Osteocyte (in vitro differentiated cells): ENCODE data around the gene DLG4. TPM values are rescaled to one million over a fixed set of nuclear protein-coding genes. Genes with fewer than 3 reads are reported as not detected.

Experiments
- DNase-seq: peaks from one replicate; pipeline ENCODE4 v3.0.0; 2021; ENCODE audit warnings: mixed read lengths; ENCODE audit not compliant: unreplicated experiment; ENCODE audit errors: extremely low spot score
- H3K27ac Mint-ChIP-seq: one replicate; pipeline ENCODE4 v1.8.0; 2021; ENCODE audit warnings: mild to moderate bottlenecking, mixed read lengths; ENCODE audit not compliant: unreplicated experiment
- H3K27me3 Mint-ChIP-seq: one replicate; pipeline ENCODE4 v1.8.0; 2021; ENCODE audit warnings: mixed read lengths; ENCODE audit not compliant: unreplicated experiment
- H3K36me3 Mint-ChIP-seq: one replicate; pipeline ENCODE4 v1.8.0; 2021; ENCODE audit warnings: mixed read lengths; ENCODE audit not compliant: unreplicated experiment
- H3K4me1 Mint-ChIP-seq: one replicate; pipeline ENCODE4 v1.8.0; 2021; ENCODE audit warnings: mixed read lengths; ENCODE audit not compliant: unreplicated experiment
- H3K4me3 Mint-ChIP-seq: one replicate; pipeline ENCODE4 v1.8.0; 2021; ENCODE audit warnings: mild to moderate bottlenecking, moderate library complexity, mixed read lengths; ENCODE audit not compliant: unreplicated experiment
- H3K9me3 Mint-ChIP-seq: one replicate; pipeline ENCODE4 v1.8.0; 2021; ENCODE audit warnings: mixed read lengths; ENCODE audit not compliant: unreplicated experiment
- CTCF ChIP-seq: fragments of 200-600 bp; sonication (generic); IDR thresholded peaks from 2 replicates; pipeline ENCODE4 v1.5.0; 2021; ENCODE audit warnings: antibody characterized with exemption, mild to moderate bottlenecking, moderate library complexity
- total RNA-seq: library from RNA; stranded (reverse); gene quantifications from 2 replicates; pipeline ENCODE4 v1.2.1, GENCODE V29; 2021

DLG4 gene
- total RNA-seq, 1 donor from 2014 or later = 38.5 TPM

- H3K36me3 Mint-ChIP-seq = peaks cover 36% of the 10 kb centered on the region
- peaks cover 64% of the 10 kb centered on the region for H3K4me1 Mint-ChIP-seq
These were observed 17.2 kb upstream of the DLG4 start for GRCh38 chr17:7236808-7237207.

GRCh38 chr17:7235693-7236665 is 16.3 kb upstream of the DLG4 start:
- H3K9me3 Mint-ChIP-seq = no peaks in the 10 kb centered on the region
- H3K36me3 Mint-ChIP-seq = peaks cover 27% of the 10 kb centered on the region
- H3K27ac Mint-ChIP-seq = peak overlapping the region; percentile 97
- peaks cover 61% of the 10 kb centered on the region for H3K4me1 Mint-ChIP-seq
- TF ChIP-seq CTCF = no peak
- no peaks in the 10 kb centered on the region for H3K27me3 Mint-ChIP-seq
- DNase-seq = no peak
- H3K4me3 Mint-ChIP-seq = peak overlapping the region; percentile 50

More at GRCh38 chr17:7236808-7237207, 17.2 kb upstream of the DLG4 start:
- no peak for DNase-seq
- no peaks in the 10 kb centered on the region for H3K27me3 Mint-ChIP-seq
- no peaks in the 10 kb centered on the region for H3K9me3 Mint-ChIP-seq
- no peak for TF ChIP-seq CTCF
- H3K27ac Mint-ChIP-seq = peak overlapping the region; percentile 68
- H3K4me3 Mint-ChIP-seq = peak overlapping the region; percentile 99

- Mint-ChIP-seq H3K4me1 (peaks cover 50% of the 10 kb centered on the region), H3K9me3 (no peaks in the 10 kb centered on the region), H3K36me3 (peaks cover 31% of the 10 kb centered on the region), H3K4me3 (peak within 1 kb of the TSS; percentile 95), H3K27ac (peak within 1 kb of the TSS; percentile 97), H3K27me3 (no peaks in the 10 kb centered on the region)
- no peak for TF ChIP-seq CTCF
- DNase-seq = peak; percentile 98
These were observed 14.7 kb upstream of the DLG4 start, which contains the start of gene DVL2 for GRCh38 chr17:7234083-7234951. DVL2 (minus strand) TSS chr17:7234517; CDS start chr17:7234262, 255 bp downstream.

GRCh38 chr17:7233701-7234082 is 14.1 kb upstream of the DLG4 start:
- no peaks in the 10 kb centered on the region for H3K9me3 Mint-ChIP-seq
- peak overlapping the region; percentile 95 for H3K4me3 Mint-ChIP-seq
- H3K27ac Mint-ChIP-seq = peak overlapping the region; percentile 97
- no peaks in the 10 kb centered on the region for H3K27me3 Mint-ChIP-seq
- TF ChIP-seq CTCF = no peak
- peaks cover 36% of the 10 kb centered on the region for H3K36me3 Mint-ChIP-seq
- H3K4me1 Mint-ChIP-seq = peaks cover 50% of the 10 kb centered on the region
- no peak for DNase-seq
